Astrocyte (in vitro differentiated cells and primary cell): ENCODE results near the gene TIMMDC1. TPM values are rescaled to one million over a fixed set of nuclear protein-coding genes. Genes with fewer than 3 reads are reported as not detected.

ENCODE experiments used
- DNase-seq: peaks from one replicate; pipeline ENCODE4 v3.0.0-alpha.2; 2010; ENCODE audit warnings: low read depth
- FAIRE-seq: peaks from 2 replicates; lab custom pipeline; 2011; peaks lifted over from hg19 to GRCh38; lab: Jason Lieb, UNC
- H2AFZ ChIP-seq: 2 replicates; pipeline ENCODE4 v1.6.0; 2012; ENCODE audit warnings: low read depth, low read length, inconsistent platforms
- H3K27ac ChIP-seq: 2 replicates; pipeline ENCODE4 v1.5.1; 2011; ENCODE audit warnings: low read depth, low read length, inconsistent platforms
- H3K27me3 ChIP-seq: 2 replicates; pipeline ENCODE4 v1.6.0; 2011; ENCODE audit warnings: low read length, inconsistent platforms; ENCODE audit not compliant: insufficient read depth
- H3K36me3 ChIP-seq: 2 replicates; pipeline ENCODE4 v1.5.1; 2011; ENCODE audit warnings: low read length, inconsistent platforms; ENCODE audit not compliant: insufficient read depth
- H3K4me1 ChIP-seq: 2 replicates; pipeline ENCODE4 v1.5.1; 2011; ENCODE audit warnings: low read length, inconsistent platforms; ENCODE audit not compliant: insufficient read depth
- H3K4me2 ChIP-seq: 2 replicates; pipeline ENCODE4 v1.6.0; 2012; ENCODE audit warnings: low read length, inconsistent platforms
- H3K4me3 ChIP-seq: 2 replicates; pipeline ENCODE4 v1.5.1; 2011; ENCODE audit warnings: low read depth, mild to moderate bottlenecking, low read length, inconsistent platforms; ENCODE audit not compliant: insufficient read depth
- H3K79me2 ChIP-seq: 2 replicates; pipeline ENCODE4 v1.6.0; 2012; ENCODE audit warnings: mild to moderate bottlenecking, low read length, inconsistent platforms; ENCODE audit not compliant: insufficient read depth
- H3K9ac ChIP-seq: 2 replicates; pipeline ENCODE4 v1.6.0; 2012; ENCODE audit warnings: mild to moderate bottlenecking, low read length, inconsistent platforms
- H3K9me3 ChIP-seq: 2 replicates; pipeline ENCODE4 v1.5.1; 2012; ENCODE audit warnings: low read depth, mild to moderate bottlenecking, low read length, inconsistent platforms; ENCODE audit not compliant: insufficient read depth
- H4K20me1 ChIP-seq: 2 replicates; pipeline ENCODE4 v1.6.0; 2012; ENCODE audit warnings: low read length, inconsistent platforms; ENCODE audit not compliant: insufficient read depth
- H3K27ac Mint-ChIP-seq: one replicate; pipeline ENCODE4 v1.8.0; 2021; ENCODE audit warnings: mild to moderate bottlenecking, mixed read lengths; ENCODE audit not compliant: unreplicated experiment
- H3K27me3 Mint-ChIP-seq: one replicate; pipeline ENCODE4 v1.8.0; 2021; ENCODE audit warnings: low read depth, mixed read lengths; ENCODE audit not compliant: unreplicated experiment
- H3K36me3 Mint-ChIP-seq: one replicate; pipeline ENCODE4 v1.8.0; 2021; ENCODE audit warnings: low read depth, mixed read lengths; ENCODE audit not compliant: unreplicated experiment
- H3K4me1 Mint-ChIP-seq: one replicate; pipeline ENCODE4 v1.8.0; 2021; ENCODE audit warnings: low read depth, mixed read lengths; ENCODE audit not compliant: unreplicated experiment
- H3K4me3 Mint-ChIP-seq: one replicate; pipeline ENCODE4 v1.8.0; 2021; ENCODE audit warnings: mild to moderate bottlenecking, moderate library complexity, mixed read lengths; ENCODE audit not compliant: unreplicated experiment
- H3K9me3 Mint-ChIP-seq: one replicate; pipeline ENCODE4 v1.8.0; 2021; ENCODE audit warnings: mild to moderate bottlenecking, mixed read lengths; ENCODE audit not compliant: unreplicated experiment
- EZH2 ChIP-seq: IDR thresholded peaks from 2 replicates; pipeline ENCODE4 v1.6.1; 2012; ENCODE audit warnings: mild to moderate bottlenecking, low read length, inconsistent platforms; ENCODE audit not compliant: insufficient read depth
- total RNA-seq: library from RNA; stranded (reverse); gene quantifications from 2 replicates; pipeline ENCODE4 v1.2.1, GENCODE V29; 2021
- TF ChIP-seq, protein P1 (sequence below): IDR thresholded peaks from 2 replicates; pipeline ENCODE4 v1.5.1; 2011; ENCODE audit warnings: low read depth, mild to moderate bottlenecking, inconsistent platforms, low read length, moderate library complexity; ENCODE audit not compliant: insufficient read depth

Gene TIMMDC1
- total RNA-seq, 1 donor from 2014 or later, result 109 TPM

DNA sequence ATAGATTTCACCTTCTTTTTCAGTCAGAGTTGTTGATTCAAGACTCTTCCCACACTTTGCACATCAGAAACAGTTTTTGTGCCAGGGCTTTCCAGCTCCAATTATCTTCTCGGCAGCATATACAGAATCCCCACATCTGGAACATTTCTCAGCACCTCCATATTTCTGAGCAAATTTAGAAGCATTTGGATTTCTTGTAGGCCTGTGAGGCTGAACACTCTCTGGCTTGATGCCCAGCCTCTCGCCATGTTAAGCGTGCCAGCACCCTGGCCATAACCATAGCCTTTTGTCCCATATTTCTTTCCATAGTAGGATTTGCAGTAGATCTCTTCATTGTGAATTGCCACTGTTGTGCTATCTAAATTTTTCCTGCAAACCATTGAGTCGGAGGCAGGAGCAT lies 32.8 kb downstream of the TIMMDC1 start:
- no peaks in the 10 kb centered on the region for H3K9me3 Mint-ChIP-seq
- H3K4me3 Mint-ChIP-seq, result no peak overlapping the region
- no peak overlapping the region for H3K4me3 ChIP-seq
- H3K4me1 Mint-ChIP-seq, result peaks cover 5% of the 10 kb centered on the region
- no peak for TF ChIP-seq EZH2
- TF ChIP-seq, protein P1, sequence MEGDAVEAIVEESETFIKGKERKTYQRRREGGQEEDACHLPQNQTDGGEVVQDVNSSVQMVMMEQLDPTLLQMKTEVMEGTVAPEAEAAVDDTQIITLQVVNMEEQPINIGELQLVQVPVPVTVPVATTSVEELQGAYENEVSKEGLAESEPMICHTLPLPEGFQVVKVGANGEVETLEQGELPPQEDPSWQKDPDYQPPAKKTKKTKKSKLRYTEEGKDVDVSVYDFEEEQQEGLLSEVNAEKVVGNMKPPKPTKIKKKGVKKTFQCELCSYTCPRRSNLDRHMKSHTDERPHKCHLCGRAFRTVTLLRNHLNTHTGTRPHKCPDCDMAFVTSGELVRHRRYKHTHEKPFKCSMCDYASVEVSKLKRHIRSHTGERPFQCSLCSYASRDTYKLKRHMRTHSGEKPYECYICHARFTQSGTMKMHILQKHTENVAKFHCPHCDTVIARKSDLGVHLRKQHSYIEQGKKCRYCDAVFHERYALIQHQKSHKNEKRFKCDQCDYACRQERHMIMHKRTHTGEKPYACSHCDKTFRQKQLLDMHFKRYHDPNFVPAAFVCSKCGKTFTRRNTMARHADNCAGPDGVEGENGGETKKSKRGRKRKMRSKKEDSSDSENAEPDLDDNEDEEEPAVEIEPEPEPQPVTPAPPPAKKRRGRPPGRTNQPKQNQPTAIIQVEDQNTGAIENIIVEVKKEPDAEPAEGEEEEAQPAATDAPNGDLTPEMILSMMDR, result no peak
- no peak overlapping the region for H3K9ac ChIP-seq
- H3K27ac Mint-ChIP-seq, result no peak overlapping the region
- H3K36me3 ChIP-seq, result no peaks in the 10 kb centered on the region
- no peak overlapping the region for H2AFZ ChIP-seq
- H4K20me1 ChIP-seq, result no peaks in the 10 kb centered on the region
- DNase-seq (no peak), FAIRE-seq (no peak)
- no peak overlapping the region for H3K27ac ChIP-seq
- no peaks in the 10 kb centered on the region for H3K27me3 ChIP-seq
- peaks cover 3% of the 10 kb centered on the region for H3K36me3 Mint-ChIP-seq
- no peaks in the 10 kb centered on the region for H3K4me1 ChIP-seq
- no peaks in the 10 kb centered on the region for H3K9me3 ChIP-seq
- H3K79me2 ChIP-seq, result no peaks in the 10 kb centered on the region
- H3K27me3 Mint-ChIP-seq, result no peaks in the 10 kb centered on the region
- H3K4me2 ChIP-seq, result no peak overlapping the region

DNA sequence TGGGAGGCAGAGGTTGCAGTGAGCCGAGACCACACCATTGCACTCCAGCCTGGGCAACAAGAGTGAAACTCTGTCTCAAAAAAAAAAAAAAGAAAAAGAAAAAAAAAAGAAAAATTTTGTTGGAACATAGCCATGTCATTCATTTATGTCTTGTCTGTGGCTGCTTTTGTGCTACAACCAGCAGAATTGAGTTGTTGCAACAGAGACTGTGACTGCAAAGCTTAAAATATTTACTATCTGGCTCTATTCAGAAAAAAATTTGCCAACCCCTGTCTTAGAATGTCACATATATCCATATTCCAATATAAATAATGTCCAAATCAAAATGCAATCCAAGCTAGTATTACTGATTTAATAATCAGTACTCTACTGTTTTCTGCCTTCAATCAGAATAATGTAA lies 35.9 kb downstream of the TIMMDC1 start:
- H3K9me3 Mint-ChIP-seq, result no peaks in the 10 kb centered on the region

DNA sequence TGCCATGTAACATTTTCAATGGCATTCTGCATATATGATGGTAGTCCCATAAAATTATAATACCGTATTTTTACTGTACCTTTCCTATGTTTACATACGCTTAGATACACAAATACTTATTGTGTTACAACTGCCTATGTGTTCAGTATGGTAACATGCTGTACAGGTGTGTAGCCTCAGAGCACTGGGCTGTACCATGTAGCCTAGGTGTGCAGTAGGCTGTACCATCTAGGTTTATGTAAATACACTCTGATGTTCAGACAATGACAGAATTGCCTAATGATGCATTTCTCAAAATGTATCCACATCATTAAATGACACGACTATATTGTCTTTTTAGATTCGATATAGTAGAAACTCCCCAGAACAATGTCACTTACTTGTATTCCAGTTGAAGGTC lies 38.4 kb downstream of the TIMMDC1 start:
- Histone ChIP-seq H3K36me3 (no peaks in the 10 kb centered on the region), H3K27ac (no peak overlapping the region), H3K27me3 (no peaks in the 10 kb centered on the region), H3K9me3 (no peaks in the 10 kb centered on the region), H3K9ac (no peak overlapping the region), H2AFZ (no peak overlapping the region), H3K4me1 (no peaks in the 10 kb centered on the region), H3K79me2 (no peaks in the 10 kb centered on the region), H3K4me3 (no peak overlapping the region), H4K20me1 (no peaks in the 10 kb centered on the region), H3K4me2 (no peak overlapping the region)
- DNase-seq (no peak), FAIRE-seq (peak; percentile 65)
- Mint-ChIP-seq H3K9me3 (no peaks in the 10 kb centered on the region), H3K4me3 (no peak overlapping the region), H3K27me3 (no peaks in the 10 kb centered on the region), H3K27ac (no peak overlapping the region), H3K36me3 (no peaks in the 10 kb centered on the region), H3K4me1 (no peaks in the 10 kb centered on the region)
- no peak for TF ChIP-seq EZH2
- TF ChIP-seq, protein P1, result no peak

More for the DNA sequence above, 35.9 kb downstream of the TIMMDC1 start:
- no peak overlapping the region for H3K4me3 ChIP-seq
- no peak overlapping the region for H3K4me3 Mint-ChIP-seq
- FAIRE-seq (no peak), DNase-seq (no peak)
- H3K4me1 ChIP-seq, result no peaks in the 10 kb centered on the region
- no peak overlapping the region for H3K9ac ChIP-seq
- H3K4me2 ChIP-seq, result no peak overlapping the region
- H3K27ac Mint-ChIP-seq, result no peak overlapping the region
- no peaks in the 10 kb centered on the region for H3K27me3 Mint-ChIP-seq
- H3K9me3 ChIP-seq, result no peaks in the 10 kb centered on the region
- H3K27ac ChIP-seq, result no peak overlapping the region
- peaks cover 5% of the 10 kb centered on the region for H3K4me1 Mint-ChIP-seq
- no peaks in the 10 kb centered on the region for H3K79me2 ChIP-seq
- H4K20me1 ChIP-seq, result no peaks in the 10 kb centered on the region
- no peaks in the 10 kb centered on the region for H3K36me3 Mint-ChIP-seq
- no peak overlapping the region for H2AFZ ChIP-seq
- no peaks in the 10 kb centered on the region for H3K27me3 ChIP-seq
- no peaks in the 10 kb centered on the region for H3K36me3 ChIP-seq
- TF ChIP-seq, protein P1, result no peak
- TF ChIP-seq EZH2, result no peak
